Islet of Langerhans (tissue), 1 donor: ENCODE results near the gene KHK.

Experiments used
- FAIRE-seq: peaks from one replicate; lab custom pipeline; 2011; peaks lifted over from hg19 to GRCh38; lab: Jason Lieb, UNC

KHK gene

DNA sequence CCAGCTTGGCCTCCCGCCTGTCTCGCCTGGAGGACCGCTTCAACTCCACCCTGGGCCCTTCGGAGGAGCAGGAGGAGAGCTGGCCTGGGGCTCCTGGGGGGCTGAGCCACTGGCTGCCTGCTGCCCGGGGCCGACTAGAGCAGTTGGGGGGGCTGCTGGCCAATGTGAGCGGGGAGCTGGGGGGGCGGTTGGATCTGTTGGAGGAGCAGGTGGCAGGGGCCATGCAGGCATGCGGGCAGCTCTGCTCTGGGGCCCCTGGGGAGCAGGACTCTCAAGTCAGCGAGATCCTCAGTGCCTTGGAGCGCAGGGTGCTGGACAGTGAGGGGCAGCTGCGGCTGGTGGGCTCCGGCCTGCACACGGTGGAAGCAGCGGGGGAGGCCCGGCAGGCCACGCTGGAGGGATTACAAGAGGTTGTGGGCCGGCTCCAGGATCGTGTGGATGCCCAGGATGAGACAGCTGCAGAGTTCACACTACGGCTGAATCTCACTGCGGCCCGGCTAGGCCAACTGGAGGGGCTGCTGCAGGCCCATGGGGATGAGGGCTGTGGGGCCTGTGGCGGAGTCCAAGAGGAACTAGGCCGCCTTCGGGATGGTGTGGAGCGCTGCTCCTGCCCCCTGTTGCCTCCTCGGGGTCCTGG lies 3.7 kb upstream of the KHK start:
- FAIRE-seq = no peak

DNA sequence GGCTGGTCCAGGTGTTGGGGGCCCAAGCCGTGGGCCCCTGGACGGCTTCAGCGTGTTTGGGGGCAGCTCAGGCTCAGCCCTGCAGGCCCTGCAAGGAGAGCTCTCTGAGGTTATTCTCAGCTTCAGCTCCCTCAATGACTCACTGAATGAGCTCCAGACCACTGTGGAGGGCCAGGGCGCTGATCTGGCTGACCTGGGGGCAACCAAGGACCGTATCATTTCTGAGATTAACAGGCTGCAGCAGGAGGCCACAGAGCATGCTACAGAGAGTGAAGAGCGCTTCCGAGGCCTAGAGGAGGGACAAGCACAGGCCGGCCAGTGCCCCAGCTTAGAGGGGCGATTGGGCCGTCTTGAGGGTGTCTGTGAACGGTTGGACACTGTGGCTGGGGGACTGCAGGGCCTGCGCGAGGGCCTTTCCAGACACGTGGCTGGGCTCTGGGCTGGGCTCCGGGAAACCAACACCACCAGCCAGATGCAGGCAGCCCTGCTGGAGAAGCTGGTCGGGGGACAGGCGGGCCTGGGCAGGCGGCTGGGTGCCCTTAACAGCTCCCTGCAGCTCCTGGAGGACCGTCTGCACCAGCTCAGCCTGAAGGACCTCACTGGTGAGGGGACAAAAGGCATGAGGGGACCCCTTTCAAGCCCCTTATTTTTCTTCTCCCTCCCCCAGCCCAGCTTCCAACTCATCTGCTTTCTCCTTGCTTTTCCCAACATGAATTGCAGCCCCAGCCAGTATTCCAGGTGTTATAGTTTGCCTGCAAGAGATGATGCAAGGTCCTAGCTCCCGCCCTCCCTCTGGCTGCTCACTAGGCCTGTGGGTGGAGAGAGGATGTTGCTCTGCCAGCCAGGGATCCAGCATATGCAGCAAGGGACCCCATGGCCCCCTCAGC lies 2.9 kb upstream of the KHK start:
- FAIRE-seq = no peak

DNA sequence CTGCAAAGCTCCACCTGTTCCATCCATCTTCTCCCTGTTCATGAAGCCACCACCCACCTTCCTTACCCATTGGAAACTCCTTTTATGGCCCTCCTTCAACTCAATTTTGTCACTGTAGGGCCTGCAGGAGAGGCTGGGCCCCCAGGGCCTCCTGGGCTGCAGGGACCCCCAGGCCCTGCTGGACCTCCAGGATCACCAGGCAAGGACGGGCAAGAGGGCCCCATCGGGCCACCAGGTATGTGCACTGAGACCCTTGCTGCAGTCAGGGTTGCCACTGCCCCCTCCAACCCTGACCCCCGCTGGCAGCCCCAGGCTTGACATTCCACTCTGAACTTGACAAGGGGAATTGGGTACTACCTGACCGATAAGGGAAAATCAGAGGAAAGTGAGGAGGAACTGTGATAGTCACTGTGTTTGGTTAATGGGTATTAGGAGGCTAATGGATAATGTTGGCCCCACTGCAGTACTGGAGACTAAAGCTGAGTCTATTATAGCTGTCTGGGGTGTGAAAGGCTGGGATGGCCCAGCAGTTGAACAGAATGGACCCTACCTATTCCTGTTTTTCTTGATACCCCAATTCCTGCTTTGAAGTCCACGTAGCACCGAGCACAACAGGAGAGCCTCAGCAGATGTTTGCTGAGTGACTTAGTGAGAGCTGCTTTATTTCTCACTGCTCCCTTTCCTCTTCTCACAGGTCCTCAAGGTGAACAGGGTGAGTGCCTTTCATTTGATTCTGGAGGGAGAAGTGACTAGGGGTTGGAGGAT lies 2.1 kb upstream of the KHK start:
- no peak for FAIRE-seq

DNA sequence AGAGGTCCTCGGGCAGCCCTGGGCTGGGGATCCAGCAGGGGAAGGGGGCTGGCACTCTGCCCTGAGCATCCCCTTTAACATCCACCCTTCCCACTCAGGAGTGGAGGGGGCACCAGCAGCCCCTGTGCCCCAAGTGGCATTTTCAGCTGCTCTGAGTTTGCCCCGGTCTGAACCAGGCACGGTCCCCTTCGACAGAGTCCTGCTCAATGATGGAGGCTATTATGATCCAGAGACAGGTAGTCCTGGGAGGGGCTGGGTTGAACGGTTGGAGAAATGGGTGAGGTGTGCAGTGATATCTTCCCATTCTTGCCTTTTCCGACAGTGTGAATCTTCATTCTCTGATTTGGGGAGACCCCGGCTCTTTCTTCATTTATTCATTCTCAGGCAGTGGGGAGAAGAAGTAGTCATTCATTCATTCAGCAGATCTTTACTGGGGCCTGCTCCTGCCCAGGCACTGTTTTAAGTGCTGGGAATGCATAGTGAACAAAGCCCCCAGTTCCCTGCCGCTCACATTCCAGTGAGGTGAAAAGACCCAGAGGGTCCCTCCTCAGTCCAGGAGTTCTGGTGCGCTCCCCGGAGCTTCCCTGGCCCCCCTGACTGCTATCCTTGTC lies 1.4 kb upstream of the KHK start:
- no peak for FAIRE-seq

DNA sequence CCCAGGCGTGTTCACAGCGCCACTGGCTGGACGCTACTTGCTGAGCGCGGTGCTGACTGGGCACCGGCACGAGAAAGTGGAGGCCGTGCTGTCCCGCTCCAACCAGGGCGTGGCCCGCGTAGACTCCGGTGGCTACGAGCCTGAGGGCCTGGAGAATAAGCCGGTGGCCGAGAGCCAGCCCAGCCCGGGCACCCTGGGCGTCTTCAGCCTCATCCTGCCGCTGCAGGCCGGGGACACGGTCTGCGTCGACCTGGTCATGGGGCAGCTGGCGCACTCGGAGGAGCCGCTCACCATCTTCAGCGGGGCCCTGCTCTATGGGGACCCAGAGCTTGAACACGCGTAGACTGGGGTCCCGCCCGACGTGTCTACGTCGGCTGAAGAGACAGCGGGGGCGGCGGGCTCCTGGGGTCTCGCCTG lies 891 bp upstream of the KHK start:
- FAIRE-seq = no peak

DNA sequence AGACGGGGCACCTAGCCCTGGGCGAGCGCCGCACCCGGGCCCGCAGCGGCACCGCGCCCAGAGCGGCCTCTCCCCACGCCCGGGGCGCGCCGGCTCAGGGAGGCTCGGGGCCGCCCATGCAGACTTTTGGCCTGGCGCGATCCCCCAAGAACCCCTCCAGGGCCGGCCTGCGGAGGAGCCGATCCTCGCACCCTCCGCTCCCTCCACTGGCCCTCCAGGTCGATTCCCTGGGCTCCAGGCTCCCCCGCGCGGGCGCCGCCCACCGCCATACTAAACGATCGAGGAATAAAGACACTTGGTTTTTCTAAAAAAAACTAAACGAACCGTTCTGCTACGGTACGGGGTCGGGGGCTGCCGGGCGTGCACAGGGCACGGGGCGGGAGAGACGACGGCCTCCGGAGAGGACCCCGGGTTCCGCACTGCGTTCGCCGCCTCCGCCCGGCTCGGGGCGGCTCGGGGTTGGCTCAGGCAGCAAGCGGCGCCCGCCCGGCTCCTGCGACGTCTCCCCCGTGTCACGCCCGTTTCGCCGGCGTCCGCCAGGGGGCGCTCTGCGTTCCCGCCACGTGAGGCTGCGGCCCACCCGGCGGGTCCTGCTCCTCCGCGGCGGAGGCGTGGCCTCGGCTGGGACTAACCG lies 365 bp upstream of the KHK start:
- no peak for FAIRE-seq

DNA sequence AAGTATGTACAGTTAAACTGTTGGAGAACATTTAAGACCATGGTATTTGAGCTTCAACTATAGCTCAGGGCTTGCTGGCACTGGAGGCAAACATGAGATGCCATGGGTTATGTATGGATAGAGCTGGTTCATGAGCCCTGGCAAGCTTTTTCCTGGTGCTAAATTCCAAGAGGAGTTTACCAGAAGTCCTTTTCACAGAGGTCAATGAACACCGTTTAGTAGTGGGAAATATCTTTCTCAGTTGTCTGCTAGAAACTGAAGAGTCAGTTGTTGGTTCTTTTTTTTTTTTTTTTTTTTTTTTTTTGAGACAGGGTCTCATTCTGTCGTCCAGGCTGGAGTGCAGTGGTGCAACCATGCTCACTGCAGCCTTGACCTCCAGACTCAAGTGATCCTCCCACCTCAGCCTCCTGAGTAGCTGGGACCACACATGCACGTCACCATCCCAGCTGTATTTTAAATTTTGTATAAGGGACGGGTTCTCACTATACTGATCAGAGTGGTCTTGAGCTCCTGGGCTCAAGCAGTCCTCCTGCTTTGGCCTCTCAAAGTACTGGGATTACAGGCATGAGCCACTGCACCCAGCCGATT lies 1.3 kb downstream of the KHK start:
- no peak for FAIRE-seq

DNA sequence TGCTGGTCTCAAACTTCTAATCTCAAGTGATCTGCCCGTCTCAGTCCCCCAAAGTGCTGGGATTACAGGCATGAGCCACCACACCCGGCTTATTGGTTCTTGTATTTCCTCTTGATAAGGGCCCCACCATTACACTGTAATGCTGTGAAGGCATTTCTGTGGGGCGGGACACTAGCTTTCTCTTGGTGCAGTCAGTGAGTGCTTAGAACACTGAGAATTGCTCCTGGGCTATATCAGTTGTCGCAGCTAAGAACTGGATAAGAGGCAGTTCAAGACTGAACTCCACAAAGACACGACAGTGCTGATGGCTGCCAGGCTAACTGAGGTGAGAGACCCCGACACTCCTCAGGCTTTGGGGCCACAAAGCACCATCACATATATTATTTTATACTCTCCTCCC lies 2.1 kb downstream of the KHK start:
- no peak for FAIRE-seq

DNA sequence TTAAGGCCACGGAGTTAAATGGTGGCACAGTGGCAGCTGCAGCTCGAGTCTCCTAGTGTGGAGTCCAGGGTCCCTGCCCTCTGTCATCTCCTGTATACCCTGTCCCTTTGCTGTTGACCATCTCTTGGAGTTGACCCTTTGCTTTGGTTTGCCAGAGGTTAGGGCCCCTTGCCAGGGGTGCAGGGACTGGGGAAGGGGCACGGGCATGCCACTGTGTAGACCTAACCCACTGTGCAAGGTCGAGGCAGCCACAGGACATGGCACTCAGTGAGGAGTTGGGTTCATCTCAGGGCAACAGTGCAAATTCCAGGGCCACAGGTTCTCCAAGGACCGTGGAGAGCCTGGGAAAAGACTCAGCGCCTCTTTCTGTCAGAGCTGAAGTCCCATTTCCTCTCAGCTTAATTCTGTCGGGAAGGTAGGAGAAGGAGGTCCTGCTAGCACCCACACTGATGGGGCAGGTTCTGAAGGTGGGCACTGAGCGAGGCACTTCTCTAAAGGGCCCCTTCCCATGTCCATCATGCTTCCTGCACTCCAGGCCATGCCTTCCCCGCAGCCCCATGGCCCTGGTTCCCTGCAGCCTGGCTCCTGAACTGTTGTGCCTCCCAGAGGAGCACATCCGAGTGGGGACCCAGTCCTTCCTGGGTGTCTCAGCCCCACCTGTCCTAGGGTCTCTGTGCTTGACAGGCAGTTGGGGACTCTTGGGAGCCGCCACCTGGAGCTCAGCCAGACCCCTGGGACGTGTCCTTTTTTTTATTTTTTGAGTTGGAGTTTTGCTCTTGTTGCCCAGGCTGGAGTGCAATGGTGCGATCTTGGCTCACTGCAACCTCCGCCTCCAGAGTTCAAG lies 2.8 kb downstream of the KHK start:
- FAIRE-seq = no peak

DNA sequence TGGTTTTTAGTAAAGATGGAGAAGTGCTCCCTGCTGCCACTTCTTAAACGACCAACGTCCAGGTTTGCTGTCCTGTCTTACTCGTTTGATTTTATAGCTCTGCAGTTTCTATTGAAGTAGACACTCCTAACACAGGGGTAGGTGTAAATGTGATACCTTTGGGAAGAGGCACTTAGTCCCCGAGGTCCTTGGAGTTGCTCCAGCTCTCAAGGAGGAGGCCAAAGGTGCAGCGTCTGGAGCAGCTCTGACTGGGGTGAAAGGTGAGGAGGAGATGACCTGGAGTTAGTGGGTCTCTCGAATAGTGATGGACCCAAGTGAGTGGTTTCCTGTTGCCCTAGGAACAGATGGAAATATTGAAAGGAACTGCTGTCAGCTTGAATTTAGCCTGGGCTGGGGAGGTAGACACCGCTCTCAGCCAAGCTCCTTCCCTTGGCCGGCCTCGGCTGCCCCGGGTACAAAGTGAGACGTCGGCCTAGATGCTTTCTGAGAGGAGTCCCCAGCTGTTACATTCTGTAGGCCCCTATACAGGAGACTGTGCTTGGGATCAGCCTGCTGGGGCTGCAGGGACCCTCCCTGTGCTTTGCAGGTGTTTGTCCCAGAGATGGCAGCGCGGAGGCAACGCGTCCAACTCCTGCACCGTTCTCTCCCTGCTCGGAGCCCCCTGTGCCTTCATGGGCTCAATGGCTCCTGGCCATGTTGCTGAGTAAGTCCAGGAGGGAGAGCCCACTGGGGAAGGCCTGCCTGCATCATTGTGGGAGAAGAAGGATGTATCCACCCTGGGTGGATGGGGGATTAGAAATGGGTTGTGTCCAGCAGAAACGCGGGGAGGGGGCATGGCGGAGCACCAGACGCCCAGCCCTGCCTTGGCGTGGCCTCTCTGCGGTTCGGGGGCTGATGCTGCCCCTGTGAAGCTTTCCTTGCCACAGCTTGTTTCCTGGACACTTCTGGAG lies 5.4 kb downstream of the KHK start:
- FAIRE-seq = no peak

DNA sequence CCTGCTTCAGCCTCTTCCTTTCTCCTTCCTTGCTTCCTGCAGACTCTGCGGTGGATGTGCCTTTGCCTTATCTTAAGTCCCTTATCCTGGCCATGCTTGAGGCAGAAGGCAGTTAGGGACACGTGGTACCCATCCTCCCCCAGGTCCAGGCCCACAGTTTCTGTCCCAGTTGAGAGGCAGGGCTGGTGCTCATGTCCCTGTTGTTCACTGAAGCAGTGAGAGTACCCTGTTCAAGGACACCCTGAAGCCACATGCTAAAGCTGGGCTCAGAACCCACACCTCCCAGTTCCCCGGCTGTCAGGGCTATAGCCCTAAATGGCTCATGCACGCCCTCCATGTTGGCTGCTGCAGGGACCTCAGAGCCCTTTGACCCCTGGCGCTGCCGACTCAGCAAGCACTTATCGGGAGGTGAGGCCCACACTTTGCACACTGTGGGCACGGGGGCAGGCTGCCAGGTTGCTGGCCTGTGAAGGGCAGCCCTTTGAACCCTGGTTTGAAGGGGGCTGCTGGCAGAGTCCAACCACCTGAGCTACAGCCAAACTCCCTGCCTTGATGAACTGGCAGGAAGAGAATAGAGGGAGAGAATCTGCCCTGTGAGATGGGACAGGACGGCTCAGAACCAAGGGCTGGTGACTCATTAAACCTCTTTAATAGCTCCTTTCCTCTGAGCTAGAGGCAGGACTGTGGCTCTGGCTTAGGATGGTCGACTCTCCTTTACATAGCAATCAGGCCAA lies 6.3 kb downstream of the KHK start:
- no peak for FAIRE-seq

DNA sequence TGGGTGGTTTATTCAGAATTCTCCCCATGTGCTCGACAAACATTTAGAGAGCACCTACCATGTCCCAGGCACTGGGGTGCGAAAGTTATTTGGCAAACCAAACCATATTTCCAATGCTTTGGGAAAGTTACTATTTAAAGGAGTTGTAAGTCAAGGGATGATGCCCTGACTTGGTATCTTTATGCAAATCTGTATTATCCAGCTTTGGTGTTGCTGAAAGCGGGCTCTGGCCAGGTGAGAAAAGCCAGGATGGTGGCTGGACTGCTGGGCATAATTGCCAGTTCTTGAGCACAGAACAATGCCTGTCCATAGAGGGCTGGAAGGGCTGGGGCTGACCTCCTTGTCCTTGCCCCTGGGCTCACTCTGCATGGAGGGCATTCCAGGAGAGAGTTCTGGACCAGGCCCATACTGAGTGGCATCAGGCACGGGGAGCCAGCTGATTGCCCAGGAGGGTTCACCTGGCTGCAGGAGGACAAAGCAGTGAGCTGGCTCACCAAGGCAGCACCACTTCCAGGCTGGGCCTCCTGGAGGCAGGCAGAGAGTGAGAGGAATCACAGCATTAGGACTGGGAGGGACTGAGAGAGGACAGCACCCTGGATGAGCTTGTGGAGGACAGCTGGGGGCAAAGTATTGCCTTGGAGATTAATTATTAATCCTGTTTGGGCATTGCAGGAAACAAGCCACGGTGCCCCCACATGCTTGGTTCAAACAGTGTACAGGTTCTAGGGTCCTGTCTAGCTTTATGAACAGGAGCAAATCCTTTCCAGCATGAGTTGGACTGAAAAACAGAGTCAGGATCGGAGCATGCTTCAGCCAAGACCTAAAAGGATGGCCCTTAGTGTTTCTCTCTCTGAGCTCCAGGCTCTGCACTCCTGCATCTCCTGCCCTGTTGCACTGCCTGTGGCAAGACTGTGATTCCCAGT lies 7.1 kb downstream of the KHK start:
- no peak for FAIRE-seq

DNA sequence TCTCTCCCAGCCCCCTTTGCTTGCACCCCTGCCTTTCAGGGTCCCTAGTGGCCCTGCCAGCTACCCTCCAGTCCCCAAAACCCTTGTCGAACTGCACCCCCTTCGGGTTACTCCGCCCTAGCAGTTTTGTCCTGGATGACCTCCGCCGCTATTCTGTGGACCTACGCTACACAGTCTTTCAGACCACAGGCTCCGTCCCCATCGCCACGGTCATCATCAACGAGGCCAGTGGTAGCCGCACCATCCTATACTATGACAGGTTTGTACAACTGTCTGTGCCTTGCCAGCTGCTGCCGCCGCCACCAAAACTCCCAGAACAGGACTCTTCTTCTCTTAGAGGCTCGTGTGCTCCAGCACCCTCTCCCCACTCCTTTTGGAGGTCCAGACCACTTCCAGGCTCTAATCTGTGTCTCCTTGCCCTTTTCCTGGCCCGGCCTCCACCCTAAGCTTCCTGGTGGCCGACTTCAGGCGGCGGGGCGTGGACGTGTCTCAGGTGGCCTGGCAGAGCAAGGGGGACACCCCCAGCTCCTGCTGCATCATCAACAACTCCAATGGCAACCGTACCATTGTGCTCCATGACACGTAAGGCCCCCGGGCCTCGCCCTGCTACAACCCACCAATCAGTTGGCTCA lies 7.9 kb downstream of the KHK start:
- FAIRE-seq = no peak

DNA sequence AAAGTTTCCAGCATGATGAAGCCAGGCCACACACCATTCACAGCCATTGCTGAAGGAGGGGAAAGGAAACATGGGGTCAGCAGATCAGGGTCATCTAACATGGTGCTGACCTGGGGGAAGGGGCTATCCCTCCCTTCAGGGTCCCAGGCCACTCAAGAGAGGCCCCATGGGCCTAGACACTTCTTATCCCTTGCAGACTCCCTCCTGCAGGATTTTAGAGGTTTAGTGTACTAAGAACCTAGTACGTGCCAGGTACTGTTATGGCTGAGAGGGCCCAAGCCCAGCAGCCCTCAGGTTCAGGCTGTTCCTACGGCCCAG lies 8.8 kb downstream of the KHK start:
- no peak for FAIRE-seq

DNA sequence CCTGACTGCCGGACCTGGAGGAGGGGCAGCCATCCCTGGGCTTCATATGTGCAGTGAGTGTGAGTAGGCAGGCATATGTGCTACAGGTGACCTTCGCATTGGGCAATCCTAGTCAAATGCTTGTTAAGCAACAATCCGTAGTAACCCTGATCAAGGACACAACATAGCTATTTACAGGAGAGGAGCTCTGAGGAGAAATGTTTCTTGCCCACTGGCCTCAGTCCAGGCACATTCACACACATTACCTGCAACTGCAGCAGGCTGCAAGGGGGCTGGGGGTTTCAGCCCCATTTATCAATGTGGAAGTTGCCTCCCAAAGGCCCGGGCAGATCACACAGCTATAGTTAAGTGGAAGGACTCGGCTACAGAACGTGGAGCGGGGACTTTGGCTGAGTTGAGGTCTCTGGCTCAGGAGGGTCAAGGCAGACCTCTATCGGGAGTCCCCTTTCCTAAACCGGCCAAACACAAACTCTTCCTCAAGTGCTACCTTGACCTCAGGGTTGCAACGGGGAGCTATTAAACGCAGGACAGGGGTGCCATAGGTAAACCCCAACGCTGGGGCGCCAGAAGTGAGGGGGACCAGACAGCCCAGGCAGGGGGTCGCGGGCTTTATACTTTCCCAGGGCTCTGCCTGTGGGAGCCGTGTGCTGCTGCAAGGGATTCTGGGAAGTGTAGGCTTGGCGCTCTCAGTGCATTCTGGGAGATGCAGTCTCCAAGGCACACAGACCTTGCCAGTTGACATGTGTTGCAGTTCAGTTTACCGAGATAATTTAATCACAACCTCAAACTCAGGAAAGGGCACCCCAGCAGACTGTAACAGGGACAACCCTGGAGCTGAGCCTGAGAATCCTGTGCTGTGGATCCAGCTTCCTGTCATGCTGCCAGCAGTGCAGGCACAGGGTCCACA lies 9.4 kb downstream of the KHK start:
- no peak for FAIRE-seq

DNA sequence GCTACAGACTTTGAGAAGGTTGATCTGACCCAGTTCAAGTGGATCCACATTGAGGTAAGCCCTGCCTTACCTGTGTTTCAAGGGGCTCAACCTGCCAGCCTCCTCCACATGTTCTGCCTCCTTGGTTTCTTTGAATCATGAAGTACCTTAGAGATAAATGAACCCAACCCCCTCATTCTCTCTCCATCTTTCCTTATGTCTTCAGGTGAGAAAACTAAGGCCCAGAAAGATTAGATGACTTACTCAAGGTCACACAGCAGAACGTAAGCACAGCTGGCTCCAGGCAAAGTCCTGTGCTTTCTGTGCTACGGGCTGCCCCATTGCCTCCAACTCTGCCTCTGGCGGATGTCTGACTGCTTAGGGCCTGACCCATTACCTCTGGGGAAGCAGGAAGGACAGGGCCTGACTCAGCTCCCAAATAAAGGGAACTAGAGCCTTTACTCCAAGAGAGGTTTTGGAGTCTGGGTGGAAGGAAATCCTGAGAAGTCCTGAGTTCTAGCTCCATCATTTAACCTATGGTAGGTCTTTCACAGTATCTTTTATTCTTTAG lies 10.3 kb downstream of the KHK start:
- no peak for FAIRE-seq
